Measurements from ENCODE around the gene LY6G5C.

Gene LY6G5C

GRCh38 chr6:31661262-31662123 is 19.4 kb downstream of the LY6G5C start:
- no peak for DNase-seq

GRCh38 chr6:31660381-31661261 is 20.2 kb downstream of the LY6G5C start, which contains the start of gene C6orf47:
Gene C6orf47, minus strand, starts transcription at chr6:31660778. Its CDS starts 831 bp downstream, at chr6:31659947.
- DNase-seq: peak; percentile 77

GRCh38 chr6:31659649-31660380 is 21.1 kb downstream of the LY6G5C start:
- no peak for DNase-seq

- DNase-seq: no peak
Observed at GRCh38 chr6:31658983-31659648, 21.8 kb downstream of the LY6G5C start.

GRCh38 chr6:31658158-31658688 is 22.6 kb downstream of the LY6G5C start:
- no peak for DNase-seq

GRCh38 chr6:31657406-31658157 is 23.3 kb downstream of the LY6G5C start:
- DNase-seq: peak; percentile 46

- DNase-seq: no peak
Observed at GRCh38 chr6:31655349-31656237, 25.3 kb downstream of the LY6G5C start, which contains the start of gene APOM. Gene APOM, plus strand, starts transcription at chr6:31655894. Its CDS starts 73 bp downstream, at chr6:31655967.

- DNase-seq: no peak
Observed at GRCh38 chr6:31654574-31655348, 26.1 kb downstream of the LY6G5C start.

- DNase-seq: peak; percentile 88
Observed at GRCh38 chr6:31652925-31653724, 27.7 kb downstream of the LY6G5C start.

GRCh38 chr6:31651602-31652191 is 29.2 kb downstream of the LY6G5C start:
- peak; percentile 64 for DNase-seq

- DNase-seq: no peak
Observed at GRCh38 chr6:31645325-31645724, 35.5 kb downstream of the LY6G5C start.

GRCh38 chr6:31643818-31644454 is 36.9 kb downstream of the LY6G5C start:
- DNase-seq: no peak

- no peak for DNase-seq
Observed at GRCh38 chr6:31642798-31643570, 37.9 kb downstream of the LY6G5C start.

GRCh38 chr6:31641370-31641769 is 39.5 kb downstream of the LY6G5C start:
- no peak for DNase-seq

- no peak for DNase-seq
Observed at GRCh38 chr6:31640612-31641011, 40.3 kb downstream of the LY6G5C start.

GRCh38 chr6:31639449-31639861 is 41.4 kb downstream of the LY6G5C start:
- DNase-seq: peak; percentile 35

- no peak for DNase-seq
Observed at GRCh38 chr6:31639043-31639442, 41.8 kb downstream of the LY6G5C start.

Measured in stimulated activated CD4-positive, alpha-beta T cell treated with anti-CD3 and anti-CD28 coated beads, Interleukin-1b, Interleukin-23, amount 100 ng/mL, for 48 hours (primary cell).